ENCODE results near the gene DNAH7.

The DNAH7 gene

DNA sequence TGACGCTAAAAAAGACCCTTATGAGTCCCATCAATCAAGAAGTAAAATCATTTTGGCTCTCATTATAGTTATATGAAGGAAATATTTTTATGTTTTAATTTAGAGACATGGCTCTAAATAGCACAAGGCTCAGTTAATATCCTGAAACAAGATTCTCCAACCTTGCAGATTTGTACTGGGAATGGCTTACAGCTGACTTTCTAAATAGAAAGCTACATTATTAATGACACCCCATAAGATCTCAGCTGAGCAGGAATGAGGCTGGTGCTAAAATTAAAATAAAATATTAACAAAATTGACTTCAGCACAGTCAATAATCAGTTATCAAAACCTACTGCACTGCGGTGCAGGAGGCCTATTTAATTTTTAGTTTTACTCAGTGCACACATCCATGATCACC is 274.8 kb downstream of the DNAH7 start:
- Histone ChIP-seq H3K27ac (no peak overlapping the region), H3K27me3 (no peaks in the 10 kb centered on the region), H3K4me3 (no peak overlapping the region), H3K9me3 (peaks cover 0 to 7% (median 0%) of the 10 kb centered on the region in 3 donors), H3K4me1 (no peaks in the 10 kb centered on the region), H3K36me3 (no peaks in the 10 kb centered on the region)
- intact Hi-C loops (cut with DNase I; ENCODE audit: low total_unique reads), result no loop called here
- no peak for DNase-seq
- TF ChIP-seq, protein P1, sequence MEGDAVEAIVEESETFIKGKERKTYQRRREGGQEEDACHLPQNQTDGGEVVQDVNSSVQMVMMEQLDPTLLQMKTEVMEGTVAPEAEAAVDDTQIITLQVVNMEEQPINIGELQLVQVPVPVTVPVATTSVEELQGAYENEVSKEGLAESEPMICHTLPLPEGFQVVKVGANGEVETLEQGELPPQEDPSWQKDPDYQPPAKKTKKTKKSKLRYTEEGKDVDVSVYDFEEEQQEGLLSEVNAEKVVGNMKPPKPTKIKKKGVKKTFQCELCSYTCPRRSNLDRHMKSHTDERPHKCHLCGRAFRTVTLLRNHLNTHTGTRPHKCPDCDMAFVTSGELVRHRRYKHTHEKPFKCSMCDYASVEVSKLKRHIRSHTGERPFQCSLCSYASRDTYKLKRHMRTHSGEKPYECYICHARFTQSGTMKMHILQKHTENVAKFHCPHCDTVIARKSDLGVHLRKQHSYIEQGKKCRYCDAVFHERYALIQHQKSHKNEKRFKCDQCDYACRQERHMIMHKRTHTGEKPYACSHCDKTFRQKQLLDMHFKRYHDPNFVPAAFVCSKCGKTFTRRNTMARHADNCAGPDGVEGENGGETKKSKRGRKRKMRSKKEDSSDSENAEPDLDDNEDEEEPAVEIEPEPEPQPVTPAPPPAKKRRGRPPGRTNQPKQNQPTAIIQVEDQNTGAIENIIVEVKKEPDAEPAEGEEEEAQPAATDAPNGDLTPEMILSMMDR (IDR thresholded peaks at IDR 0.05), result no peak

DNA sequence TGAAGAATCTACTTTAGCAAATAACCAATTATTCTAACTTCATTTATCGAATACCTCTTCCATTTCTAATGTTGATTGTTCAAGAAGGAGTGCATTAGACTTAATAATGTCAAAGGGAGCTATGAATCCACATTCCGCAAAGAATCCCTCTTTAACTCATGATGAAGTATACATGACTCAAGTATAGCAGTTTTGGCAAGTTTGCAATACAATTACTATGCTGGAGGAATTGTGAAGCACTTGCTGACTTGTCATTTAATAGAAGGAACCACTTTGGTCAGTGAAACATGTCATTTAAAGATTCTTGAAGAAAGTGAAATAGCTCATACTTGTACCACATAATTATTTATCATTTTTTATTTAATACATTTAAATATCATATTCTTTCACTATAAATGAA is 286.5 kb downstream of the DNAH7 start:
- TF ChIP-seq, protein P1 (IDR thresholded peaks at IDR 0.05), result no peak
- Histone ChIP-seq H3K4me3 (no peak overlapping the region), H3K4me1 (no peaks in the 10 kb centered on the region), H3K27ac (no peak overlapping the region), H3K27me3 (no peaks in the 10 kb centered on the region), H3K9me3 (no peaks in the 10 kb centered on the region), H3K36me3 (no peaks in the 10 kb centered on the region)
- intact Hi-C loops (cut with DNase I; ENCODE audit: low total_unique reads), result no loop called here
- no peak for DNase-seq

DNA sequence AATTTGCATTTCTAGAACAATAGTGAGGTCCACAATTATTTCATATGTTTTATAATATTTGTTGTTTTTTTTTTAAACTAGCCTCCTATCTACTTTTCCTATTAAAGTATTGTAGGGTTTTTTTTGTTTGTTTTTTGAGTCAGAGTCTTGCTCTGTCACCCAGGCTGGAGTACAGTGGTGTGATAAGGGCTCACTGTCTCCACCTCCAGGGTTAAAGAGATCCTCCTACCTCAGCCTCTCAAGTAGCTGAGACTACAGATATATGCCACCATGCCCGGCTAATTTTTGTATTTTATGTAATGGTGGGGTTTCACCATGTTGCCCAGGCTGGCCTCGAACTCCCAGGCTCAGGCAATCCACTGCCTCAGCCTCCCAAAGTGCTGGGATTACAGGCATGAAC is 289.1 kb downstream of the DNAH7 start:
- no peak overlapping the region for H3K4me3 ChIP-seq
- no peak overlapping the region for H3K27ac ChIP-seq
- TF ChIP-seq, protein P1 (IDR thresholded peaks at IDR 0.05), result no peak
- H3K36me3 ChIP-seq, result no peaks in the 10 kb centered on the region
- H3K27me3 ChIP-seq, result no peaks in the 10 kb centered on the region
- intact Hi-C loops (cut with DNase I; ENCODE audit: low total_unique reads), result no loop called here
- DNase-seq, result no peak
- no peaks in the 10 kb centered on the region for H3K9me3 ChIP-seq
- H3K4me1 ChIP-seq, result no peaks in the 10 kb centered on the region

DNA sequence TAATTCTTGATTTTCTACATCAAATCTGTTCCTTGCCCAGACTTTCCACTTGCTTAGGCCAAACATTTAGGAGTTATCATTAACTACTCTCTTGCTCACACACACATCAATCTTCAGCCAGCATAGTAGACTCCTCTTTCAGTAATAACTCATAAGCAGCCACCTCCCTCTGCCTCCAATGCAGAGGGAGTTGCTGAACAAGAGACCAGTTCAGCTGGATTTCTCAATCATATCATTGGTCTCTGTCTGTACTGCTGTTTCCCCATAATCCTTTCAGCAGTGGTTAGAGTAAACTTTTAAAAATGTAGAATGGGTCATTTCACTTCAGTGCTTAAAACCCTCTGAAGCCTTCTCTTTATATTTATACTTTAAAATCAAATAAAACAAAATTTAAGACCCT is 298.7 kb downstream of the DNAH7 start:
- Histone ChIP-seq H3K4me1 (no peaks in the 10 kb centered on the region), H3K4me3 (no peak overlapping the region), H3K27ac (no peak overlapping the region), H3K36me3 (no peaks in the 10 kb centered on the region), H3K27me3 (no peaks in the 10 kb centered on the region), H3K9me3 (peaks cover 0 to 7% (median 0%) of the 10 kb centered on the region in 3 donors)
- TF ChIP-seq, protein P1 (IDR thresholded peaks at IDR 0.05), result no peak
- no peak for DNase-seq
- intact Hi-C loops (cut with DNase I; ENCODE audit: low total_unique reads), result no loop called here

DNA sequence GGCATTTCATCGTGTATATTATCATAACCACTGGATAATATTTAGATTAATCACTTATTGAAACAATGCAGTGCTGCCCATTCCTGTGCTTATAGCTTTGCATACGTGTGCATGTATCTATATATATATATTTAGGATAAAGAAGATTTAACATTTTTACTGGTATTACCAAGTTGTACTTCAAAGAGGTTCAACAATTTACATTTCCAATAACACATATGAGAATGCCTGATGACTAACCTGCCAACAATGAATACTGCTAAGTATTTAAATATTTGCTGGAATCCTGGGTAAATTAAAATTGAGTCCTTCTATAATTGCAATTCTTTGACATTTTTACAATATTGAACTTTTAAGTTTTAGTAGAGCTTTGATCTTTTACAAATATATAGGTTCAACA is 300.2 kb downstream of the DNAH7 start:
- intact Hi-C loops (cut with DNase I; ENCODE audit: low total_unique reads), result no loop called here
- Histone ChIP-seq H3K9me3 (peaks cover 0 to 12% (median 0%) of the 10 kb centered on the region in 3 donors), H3K27ac (no peak overlapping the region), H3K27me3 (no peaks in the 10 kb centered on the region), H3K4me3 (no peak overlapping the region), H3K4me1 (no peaks in the 10 kb centered on the region), H3K36me3 (no peaks in the 10 kb centered on the region)
- TF ChIP-seq, protein P1 (IDR thresholded peaks at IDR 0.05), result no peak
- DNase-seq, result no peak

DNA sequence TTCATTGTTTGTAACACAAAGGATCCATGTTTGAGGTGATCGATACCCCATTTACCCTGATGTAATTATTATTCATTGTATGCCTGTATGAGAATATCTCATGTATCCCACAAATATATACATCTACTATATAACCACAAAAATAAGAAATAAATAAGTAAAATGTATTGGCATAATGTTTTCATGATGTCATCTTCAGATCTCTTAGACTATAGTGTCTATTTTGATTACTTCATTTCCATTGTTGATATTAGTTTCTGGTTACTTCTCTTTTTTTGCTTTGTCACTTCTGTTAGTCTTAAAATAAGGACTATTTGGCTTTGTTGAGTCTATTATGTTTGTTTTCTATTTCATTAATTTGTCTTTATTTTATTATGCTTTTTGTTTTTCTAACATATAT is 301.9 kb downstream of the DNAH7 start:
- TF ChIP-seq, protein P1 (IDR thresholded peaks at IDR 0.05), result no peak

More for the DNA sequence above, 301.9 kb downstream of the DNAH7 start:
- Histone ChIP-seq H3K27me3 (no peaks in the 10 kb centered on the region), H3K9me3 (peaks cover 0 to 12% (median 0%) of the 10 kb centered on the region in 3 donors), H3K4me3 (no peak overlapping the region), H3K36me3 (no peaks in the 10 kb centered on the region), H3K27ac (no peak overlapping the region), H3K4me1 (no peaks in the 10 kb centered on the region)
- no peak for DNase-seq
- intact Hi-C loops (cut with DNase I; ENCODE audit: low total_unique reads), result no loop called here
